HG02884 (cell line): Measurements from ENCODE around the gene DNAJC28.
"Not testable (repeated sequence)": the region's sequence is repeated elsewhere in the genome, so short reads cannot be mapped to it uniquely, and the experiment has no call there.

Experiments
- ATAC-seq: cut with Tn5 transposase; IDR thresholded peaks from one replicate; pipeline ENCODE4 v1.9.1; 2021; ENCODE audit warnings: mild to moderate bottlenecking, moderate library complexity; ENCODE audit not compliant: unreplicated experiment

Gene DNAJC28, protein sequence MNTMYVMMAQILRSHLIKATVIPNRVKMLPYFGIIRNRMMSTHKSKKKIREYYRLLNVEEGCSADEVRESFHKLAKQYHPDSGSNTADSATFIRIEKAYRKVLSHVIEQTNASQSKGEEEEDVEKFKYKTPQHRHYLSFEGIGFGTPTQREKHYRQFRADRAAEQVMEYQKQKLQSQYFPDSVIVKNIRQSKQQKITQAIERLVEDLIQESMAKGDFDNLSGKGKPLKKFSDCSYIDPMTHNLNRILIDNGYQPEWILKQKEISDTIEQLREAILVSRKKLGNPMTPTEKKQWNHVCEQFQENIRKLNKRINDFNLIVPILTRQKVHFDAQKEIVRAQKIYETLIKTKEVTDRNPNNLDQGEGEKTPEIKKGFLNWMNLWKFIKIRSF

DNA sequence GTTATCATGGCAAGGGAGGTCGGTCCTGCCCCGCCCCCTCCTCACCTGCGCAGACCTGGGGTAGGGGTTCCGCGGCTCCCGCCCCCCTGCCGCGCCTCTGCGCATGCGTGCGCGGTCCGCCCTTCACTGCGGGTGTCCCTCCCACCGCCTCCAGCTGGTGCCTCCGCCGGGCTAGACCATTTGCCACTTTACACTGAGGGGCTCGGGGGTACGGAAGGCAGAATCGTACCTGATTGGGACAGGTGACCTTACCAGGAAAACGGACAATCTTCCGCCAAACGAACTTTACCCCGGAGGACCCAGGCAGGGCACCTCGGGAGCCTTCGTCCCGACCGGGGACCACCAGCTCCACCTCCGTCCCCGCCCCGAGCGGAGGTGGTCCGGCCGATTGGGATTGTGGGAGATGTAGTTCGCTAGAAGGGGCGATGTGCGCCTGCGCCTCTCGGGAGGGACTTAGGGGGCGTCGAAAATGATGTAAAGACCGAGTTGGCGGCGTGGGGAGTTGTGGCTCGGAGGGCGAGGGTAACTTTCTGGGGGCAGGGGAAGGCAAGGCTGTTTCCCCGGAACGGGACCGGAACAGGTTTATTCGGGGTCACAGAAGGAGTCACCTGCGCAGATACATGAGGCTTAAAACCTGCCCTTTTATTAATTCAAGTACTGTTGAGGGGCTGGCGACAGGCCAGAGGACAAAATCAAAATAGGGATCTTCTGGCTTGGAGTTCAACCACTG is at the start of gene DNAJC28:
DNAJC28 (minus strand) TSS at position 344 of the 730 bp plus-strand sequence. CDS start 2,323 bp downstream, outside the sequence.
- peak; percentile 99 for ATAC-seq

DNA sequence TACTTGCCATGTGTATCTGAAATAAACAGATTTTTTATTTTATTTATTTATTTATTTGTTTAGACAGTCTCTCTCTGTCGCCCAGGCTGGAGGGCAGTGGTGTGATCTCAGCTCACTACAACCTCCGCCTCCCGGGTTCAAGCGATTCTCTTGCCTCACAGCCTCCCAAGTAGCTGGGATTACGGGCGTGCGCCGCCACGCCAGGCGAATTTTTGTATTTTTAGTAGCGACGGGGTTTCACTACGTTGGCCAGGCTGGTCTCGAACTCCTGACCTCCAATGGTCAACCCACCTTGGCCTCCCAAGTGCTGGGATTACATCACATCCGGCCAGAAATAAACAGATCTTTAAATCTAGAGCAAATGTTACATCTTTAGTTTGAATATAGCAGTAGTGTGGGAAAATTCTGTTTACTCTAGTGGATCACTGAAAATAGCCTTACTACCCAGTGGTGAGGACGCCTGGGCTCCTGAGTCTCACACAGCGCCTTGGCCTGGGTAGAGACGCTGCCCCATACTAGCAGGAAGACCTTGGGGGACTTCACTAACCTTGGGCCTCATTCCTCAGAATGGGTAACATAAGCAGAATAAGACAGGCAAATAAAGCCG is 49.7 kb upstream of the DNAJC28 start:
- no peak for ATAC-seq

DNA sequence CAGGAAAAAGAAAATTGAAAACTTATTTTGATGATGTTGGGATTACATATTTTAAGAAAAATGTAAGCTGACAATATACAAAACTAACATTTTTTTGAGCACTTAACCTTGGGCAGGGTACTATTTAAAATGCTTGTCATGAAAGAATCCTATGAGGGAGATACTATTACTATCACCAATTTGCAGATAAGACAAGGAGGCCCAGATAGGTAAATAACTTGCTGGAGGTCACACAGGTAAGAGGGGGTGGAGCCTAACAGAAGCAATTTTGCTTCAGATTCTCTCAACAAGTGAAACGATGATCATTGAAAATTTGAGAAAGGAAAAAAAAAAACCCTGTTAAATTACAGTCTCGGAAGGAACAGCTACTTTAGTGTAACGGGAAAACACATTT is 49.2 kb upstream of the DNAJC28 start:
- no peak for ATAC-seq

DNA sequence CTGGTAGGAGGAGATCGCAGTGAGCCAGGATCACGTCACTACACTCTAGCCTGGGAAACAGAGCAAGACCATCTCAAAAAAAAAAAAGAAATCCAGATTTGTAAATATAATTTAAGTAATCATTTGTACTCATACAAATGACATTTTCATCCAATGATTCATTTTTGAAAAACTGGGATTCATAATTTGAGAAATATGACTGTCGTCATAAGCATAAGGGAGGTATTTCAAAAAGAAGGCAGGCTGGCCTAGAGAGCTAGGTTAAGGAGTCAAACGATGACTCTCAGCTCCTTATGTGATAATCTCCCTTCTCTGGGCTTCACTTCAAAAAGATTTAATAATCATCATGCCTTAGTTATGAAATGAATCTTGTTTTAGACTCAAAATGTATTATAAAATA is 48.1 kb upstream of the DNAJC28 start:
- no peak for ATAC-seq

DNA sequence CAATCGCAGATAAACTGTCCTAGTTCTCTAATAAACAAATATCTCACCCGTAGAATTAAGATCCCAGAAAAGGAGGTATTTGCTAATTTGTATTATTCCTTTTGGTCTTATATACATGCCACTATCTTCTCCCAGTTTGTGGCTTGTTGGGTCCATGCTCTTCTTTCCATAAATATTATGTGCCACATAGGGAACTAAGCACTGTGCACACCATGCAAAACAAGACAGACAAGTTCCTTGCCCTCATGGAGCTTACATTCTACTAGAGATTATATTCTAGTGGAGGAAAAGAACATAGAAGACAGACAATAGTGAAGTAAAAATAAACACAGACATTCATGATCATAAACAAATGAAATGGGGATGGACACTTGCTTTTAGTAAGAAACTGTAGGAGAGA is 45.7 kb upstream of the DNAJC28 start:
- ATAC-seq: no peak

DNA sequence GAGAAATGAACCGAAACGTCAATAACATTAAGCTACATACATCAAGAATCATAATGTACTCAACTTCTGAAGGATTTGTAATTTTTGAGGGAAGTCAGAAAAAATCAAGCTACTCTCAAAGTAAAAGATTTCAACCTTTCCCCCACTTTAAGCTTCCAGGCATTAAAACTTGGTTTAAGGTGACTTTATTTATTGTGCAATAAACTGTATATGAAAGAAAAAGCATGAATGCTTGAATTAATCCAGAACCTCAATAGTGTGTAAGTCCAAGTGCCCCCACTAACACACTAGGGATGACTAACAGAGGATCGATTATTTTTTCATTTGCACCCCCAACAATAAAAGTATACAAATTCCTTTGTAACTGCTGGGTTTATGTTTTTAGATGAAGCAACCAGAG is 39.5 kb upstream of the DNAJC28 start:
- no peak for ATAC-seq

DNA sequence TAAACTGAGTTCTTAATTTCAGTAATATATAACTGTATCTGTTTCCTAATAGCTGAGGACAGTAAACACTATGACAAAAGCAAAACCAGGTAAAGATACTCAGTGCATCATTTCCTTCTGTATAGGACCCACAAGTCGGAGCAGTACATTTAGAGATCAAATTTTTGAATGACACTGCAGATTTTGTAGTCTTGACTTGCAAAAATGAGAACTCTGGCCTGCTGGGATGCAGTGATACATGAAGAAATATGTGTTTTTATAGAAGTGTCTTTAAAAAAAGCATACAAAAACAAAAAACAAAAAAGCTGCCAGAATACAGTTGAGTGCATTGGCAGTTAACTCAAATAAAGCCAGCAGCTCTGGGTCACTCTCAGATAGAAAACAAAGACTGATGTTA is 31.4 kb upstream of the DNAJC28 start:
- ATAC-seq: no peak

DNA sequence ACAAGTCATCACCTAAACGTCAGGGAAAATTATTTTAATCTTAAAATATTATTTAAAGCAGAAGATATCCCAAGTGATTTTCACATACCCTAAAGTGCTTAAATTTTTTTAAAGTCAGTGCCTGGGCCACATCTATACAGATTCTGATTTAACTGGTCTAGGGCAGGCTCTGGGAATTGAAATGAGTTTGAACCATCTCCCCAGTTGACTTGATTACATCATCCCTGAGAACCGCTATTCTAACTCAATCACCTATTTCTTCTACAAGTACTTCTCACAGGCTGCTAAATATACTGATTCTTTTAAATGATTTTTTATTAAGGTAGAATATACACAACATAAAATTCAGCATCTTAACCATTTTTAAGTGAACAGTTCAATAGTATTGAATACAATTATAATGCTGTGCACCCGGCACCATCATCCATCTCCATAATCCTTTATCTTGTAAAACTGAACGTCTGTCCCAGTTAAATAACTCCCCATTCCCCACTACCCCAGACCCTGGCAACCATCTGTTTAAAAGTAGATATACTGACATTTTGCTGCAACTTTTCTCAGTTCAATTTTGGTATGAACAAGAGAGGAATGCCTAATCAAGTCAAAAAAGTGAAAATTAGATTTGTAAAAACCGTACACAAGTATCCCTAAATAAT is 30.9 kb upstream of the DNAJC28 start:
- ATAC-seq: no peak

DNA sequence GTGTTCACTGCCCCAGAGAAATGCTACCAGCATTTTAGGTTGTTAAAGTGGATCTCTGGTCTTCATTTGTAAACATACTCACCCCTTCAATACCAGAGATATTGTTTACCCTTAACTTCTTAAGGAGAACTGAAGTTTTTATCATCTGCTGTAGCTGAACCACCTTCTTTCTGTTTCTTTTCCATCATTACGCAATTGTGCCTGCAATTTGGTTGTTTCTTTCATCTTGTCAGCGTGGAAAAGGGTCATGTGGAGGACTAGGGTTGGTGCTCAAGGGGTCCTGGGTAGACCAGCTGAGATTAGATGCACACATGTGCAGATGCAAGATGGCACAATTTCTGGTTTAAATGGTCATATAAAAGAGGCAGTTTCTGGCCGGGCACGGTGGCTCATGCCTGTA is 27.4 kb upstream of the DNAJC28 start:
- ATAC-seq: no peak

DNA sequence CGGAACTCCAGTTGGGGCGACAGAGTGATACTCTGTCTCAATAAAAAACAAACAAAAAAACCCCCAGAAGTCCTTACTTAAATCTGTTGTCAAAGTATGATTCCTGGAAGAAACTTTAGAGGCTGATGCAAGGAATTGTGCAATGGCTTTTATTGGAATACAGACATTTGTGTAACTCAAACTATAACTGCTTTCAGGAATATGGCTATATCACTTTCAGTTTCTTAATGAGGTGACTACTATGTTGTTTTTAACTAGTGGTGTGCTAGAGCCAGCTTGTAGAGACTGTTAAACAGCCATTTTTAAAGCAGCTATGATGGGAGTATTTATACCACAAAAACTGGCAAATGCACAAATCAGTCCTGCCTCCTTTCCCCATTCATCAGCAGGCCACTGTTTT is 22.7 kb upstream of the DNAJC28 start:
- no peak for ATAC-seq

DNA sequence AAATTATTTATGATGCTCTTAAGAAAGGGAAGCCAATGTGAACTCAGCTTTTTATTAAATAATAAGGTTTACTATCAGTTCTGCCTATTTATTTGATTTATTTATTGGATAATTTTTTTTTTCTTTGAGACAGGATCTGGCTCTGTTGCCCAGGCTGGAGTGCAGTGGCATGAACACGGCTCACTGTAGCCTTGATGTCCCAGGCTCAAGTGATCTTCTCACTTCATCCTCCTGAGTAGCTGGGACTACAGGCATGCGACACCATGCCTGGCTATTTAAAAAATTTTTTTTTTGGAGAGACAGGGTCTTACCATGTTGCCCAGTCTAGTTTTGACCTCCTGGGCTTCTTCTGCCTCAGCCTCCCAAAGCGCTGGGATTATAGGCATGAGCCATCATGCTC is 21.0 kb upstream of the DNAJC28 start:
- ATAC-seq: no peak

DNA sequence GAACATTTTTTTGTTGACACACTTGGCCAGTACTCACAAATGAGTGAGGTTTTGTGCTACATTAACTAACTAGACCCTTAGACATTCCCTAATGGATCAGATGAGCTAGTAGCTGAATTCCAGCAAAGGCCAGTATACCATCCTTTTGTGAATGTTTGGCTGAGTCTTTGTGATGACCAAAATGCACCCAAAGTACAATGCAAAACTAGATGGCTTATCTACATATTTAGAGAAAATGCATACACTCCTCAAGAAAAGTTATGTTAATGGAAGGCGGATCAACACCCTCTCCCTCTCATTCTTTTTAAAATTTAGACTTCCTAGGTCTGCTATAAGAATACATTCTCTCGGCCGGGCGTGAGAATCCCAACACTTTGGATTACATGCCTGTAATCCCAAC is 20.1 kb upstream of the DNAJC28 start:
- ATAC-seq: no peak

DNA sequence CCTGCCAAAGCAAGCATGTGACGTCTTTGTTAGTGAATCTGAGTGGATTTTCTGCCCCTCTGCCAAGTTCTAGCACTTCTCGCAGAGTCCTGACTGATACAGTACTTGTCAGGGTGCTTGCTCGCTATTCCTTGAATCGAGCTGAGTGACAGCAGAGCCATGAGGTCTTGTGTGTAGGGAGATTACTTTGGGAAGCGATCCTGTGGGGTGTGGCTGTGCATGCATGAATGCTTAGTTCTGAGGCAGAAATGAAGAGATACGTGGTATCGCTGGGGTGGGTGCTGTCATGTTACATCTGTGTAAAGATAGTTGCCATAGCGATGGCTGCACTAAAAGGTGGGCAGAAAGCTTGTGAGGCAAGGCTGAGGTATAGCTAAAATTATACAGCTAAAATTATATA is 19.3 kb upstream of the DNAJC28 start:
- no peak for ATAC-seq

DNA sequence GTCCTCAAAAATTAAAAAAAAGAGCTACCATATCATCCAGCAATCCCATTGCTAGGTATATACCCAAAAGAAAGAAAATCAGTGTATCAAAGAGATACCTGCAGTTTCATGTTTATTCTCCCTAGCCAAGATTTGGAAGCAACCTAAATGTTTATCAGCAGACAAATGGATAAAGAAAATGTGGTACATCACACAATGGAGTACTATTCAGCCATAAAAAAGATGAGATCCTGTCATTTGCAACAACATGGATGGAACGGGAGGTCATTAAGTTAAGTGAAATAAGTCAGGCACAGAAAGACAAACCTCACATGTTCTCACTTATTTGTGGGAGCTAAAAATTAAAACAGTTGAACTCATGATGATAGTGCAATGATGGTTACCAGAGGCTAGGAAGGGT is 15.5 kb upstream of the DNAJC28 start:
- ATAC-seq: not testable (repeated sequence)

DNA sequence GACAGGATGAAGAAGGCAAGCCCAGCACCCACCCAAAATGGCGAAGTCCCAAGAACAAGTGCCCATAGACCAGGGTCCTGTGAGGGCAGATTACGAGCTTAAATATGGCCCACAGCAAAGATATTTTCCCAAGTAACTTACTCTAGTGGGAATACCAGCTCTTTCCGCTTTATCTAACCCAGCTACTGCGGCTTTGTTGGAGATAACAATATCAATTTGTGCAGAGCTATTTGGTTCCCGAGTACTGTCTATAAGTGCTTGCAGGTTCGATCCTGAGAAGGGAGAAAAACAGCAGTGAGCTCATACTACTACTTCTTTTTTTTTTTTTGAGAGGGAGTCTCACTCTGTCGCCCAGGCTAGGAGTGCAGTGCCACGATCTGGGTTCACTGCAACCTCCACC is 14.3 kb upstream of the DNAJC28 start:
- no peak for ATAC-seq

DNA sequence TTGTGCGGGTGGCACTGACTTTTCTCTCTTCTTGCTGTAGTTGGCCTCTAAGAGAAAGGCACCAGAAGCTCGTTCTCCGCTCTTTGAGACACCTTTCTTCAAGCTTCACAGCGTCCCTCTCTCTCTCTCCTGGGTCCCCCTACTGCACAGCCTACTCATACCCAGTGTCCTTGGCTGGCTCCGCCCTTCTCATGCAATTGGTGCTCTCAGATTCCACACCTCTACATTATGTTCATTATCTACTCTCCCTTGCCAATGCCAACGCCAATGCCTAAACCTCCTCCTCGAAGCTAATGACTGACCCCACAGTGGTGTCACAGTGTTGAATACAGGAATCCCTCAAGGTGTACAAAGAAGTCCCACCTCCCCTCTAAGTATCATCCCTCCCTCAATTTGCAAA is 4.8 kb upstream of the DNAJC28 start:
- no peak for ATAC-seq

DNA sequence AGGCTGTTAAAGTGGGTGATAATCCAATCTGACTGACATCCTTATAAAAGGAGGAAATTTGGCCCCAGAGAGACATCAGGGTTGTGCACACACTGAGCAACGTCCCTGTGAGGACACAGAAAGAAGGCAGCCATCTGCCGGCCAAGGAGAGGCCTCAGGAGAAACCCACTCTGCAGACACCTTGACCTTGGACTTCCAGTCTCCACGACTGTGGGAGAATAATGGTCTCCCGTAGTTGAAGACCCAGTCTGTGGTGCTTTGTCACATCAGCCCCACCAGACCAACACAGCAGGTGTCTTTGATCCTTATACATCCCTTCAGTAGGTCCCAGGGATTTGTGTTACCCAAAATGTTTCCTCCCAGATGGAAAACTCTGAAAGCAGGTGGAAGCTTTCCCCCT is 4.2 kb upstream of the DNAJC28 start:
- no peak for ATAC-seq

DNA sequence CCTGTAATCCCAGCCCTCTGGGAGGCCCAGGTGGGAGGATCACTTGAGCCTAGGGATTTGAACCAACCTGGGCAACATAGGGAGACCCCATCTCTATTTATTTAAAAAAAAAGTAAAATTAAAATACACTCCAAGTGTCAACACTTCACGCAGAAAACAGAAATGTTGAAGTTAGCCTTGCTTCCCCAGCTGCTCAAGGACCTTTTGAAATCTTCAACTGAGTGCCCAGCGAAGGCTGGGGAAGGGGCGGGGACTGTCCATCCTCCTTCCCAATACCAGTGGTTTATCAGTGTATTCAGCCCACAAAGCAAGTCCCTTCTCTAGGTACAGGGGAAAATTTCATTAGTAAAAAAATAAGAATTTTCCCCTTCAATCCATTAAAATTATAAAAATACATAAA is 2.2 kb upstream of the DNAJC28 start:
- no peak for ATAC-seq

DNA sequence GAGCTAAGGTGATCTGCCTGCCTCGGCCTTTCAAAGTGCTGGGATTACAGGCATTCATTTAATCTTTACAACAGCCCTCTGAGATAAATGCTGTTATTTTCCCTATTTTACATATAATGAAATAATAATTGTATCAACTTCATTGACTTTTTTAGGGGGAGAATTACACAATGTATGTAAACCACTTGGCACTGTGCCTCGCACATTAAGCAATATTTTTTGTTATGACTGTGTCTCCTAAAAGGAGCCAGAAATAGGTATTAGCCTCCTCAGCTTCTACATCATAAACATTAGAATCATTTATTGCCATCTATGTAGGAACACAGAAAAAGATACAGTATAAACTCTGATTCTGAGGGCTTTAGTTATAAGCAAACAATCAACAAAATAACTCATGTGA is 1.1 kb upstream of the DNAJC28 start:
- ATAC-seq: no peak

DNA sequence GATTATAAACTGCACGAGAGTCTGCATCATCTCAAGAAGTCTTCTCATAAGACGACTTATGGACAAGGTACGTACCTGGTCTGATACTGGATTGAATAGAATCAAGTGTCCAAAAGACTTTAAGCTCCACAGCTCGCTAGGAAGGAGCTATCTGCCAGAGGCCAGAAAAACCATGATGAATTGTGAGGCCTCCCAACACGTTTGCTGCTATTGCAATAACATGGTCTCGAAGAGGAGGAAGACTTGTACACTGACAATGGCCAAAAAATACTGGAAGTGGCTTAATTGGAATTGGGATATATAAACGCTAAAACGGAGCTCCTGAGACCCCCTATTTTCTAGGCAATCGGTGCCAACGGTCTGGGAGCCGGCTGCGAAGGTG is 534 bp downstream of the DNAJC28 start:
- no peak for ATAC-seq

DNA sequence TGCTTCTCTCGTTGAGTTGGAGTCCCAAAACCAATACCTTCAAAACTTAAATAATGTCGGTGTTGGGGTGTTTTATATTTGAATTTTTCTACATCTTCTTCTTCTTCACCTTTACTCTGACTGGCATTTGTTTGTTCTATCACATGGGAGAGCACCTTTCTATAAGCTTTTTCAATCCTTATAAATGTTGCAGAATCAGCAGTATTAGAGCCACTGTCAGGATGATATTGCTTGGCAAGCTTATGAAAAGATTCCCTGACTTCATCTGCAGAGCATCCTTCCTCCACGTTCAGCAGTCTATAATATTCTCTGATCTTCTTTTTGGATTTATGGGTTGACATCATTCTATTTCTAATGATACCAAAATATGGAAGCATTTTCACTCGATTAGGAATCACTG is 2.6 kb downstream of the DNAJC28 start:
- no peak for ATAC-seq

DNA sequence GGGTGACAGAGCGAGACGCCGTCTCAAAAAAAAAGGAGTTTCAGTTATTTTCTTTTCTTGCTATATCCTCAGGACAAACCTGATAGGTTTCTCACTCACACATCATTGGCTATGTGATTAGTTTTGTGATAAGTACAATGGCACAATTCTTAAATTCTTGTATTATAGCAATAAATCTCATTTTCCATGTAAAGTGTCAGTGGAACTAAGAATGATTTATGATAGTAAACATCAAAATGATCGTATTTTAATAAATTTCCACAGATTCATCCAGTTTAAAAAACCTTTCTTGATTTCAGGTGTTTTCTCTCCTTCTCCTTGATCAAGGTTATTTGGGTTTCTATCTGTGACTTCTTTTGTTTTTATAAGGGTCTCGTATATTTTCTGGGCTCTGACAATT is 3.5 kb downstream of the DNAJC28 start:
- no peak for ATAC-seq
